Stimulated activated CD4-positive, alpha-beta T cell treated with anti-CD3 and anti-CD28 coated beads, Interleukin-15, amount 100 ng/mL, for 1 hour (primary cell): ENCODE measurements around the gene AP5M1.
A peak's percentile ranks its signal among the peaks of the same experiment; 100 is the strongest.
"Not testable (repeated sequence)": the region's sequence is repeated elsewhere in the genome, so short reads cannot be mapped to it uniquely, and the experiment has no call there.

ENCODE experiments used
- DNase-seq, 2 donors: peaks; one replicate each; pipeline ENCODE4 v3.0.0-alpha.2; 2020; ENCODE audit warnings: low read depth in 1 of 2, low spot score in 1 of 2

The AP5M1 gene, protein sequence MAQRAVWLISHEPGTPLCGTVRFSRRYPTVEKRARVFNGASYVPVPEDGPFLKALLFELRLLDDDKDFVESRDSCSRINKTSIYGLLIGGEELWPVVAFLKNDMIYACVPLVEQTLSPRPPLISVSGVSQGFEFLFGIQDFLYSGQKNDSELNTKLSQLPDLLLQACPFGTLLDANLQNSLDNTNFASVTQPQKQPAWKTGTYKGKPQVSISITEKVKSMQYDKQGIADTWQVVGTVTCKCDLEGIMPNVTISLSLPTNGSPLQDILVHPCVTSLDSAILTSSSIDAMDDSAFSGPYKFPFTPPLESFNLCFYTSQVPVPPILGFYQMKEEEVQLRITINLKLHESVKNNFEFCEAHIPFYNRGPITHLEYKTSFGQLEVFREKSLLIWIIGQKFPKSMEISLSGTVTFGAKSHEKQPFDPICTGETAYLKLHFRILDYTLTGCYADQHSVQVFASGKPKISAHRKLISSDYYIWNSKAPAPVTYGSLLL

GRCh38 chr14:57268161-57269069 lies at the start of gene AP5M1, which contains the start of gene EXOC5:
TSS of gene AP5M1 (plus strand) at chr14:57268971. CDS start at chr14:57269315, 344 bp downstream.
TSS of gene EXOC5 (minus strand) at chr14:57268905. CDS start at chr14:57268648, 257 bp downstream.
- peak; percentile 74 to 80 for DNase-seq

- DNase-seq, result no peak
Observed at GRCh38 chr14:57221931-57222330, 46.8 kb upstream of the AP5M1 start.

GRCh38 chr14:57227083-57227482 lies 41.7 kb upstream of the AP5M1 start:
- DNase-seq, result no peak

DNA sequence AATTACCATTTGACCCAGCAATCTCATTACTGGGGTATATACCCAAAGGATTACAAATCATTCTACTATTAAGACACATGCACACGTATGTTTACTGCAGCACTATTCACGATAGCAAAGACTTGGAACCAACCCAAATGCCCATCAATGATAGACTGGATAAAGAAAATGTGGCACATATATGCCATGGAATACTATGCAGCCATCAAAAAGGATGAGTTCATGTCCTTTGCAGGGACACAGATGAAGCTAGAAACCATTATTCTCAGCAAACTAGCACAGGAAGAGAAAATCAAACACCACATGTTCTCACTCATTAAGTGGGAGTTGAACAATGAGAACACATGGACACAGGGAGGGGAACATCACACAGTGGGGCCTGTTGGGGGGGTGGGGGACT lies 40.5 kb upstream of the AP5M1 start:
- not testable (repeated sequence) for DNase-seq

GRCh38 chr14:57232006-57232405 lies 36.8 kb upstream of the AP5M1 start:
- no peak for DNase-seq

DNA sequence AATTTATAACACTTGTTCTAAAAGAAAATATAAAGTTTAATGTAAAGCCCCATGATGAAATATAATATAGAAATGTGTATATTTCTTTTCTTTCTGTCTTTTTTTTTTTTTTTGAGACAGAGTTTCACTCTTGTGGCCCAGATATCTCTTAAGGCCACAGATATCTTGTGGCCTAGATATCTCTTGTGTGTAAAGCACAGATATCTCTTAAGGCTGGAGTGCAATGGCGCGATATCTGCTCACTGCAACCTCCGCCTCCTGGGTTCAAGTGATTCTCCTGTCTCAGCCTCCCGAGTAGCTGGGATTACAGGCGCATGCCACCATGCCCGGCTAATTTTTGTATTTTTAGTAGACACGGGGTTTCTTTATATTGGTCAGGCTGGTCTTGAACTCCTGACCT lies 28.7 kb upstream of the AP5M1 start:
- DNase-seq, result not testable (repeated sequence)

- DNase-seq, result no peak
Observed at GRCh38 chr14:57243320-57243719, 25.5 kb upstream of the AP5M1 start.

- DNase-seq, result no peak
Observed at GRCh38 chr14:57244106-57244505, 24.7 kb upstream of the AP5M1 start.

- no peak for DNase-seq
Observed at GRCh38 chr14:57245941-57246340, 22.8 kb upstream of the AP5M1 start.

DNA sequence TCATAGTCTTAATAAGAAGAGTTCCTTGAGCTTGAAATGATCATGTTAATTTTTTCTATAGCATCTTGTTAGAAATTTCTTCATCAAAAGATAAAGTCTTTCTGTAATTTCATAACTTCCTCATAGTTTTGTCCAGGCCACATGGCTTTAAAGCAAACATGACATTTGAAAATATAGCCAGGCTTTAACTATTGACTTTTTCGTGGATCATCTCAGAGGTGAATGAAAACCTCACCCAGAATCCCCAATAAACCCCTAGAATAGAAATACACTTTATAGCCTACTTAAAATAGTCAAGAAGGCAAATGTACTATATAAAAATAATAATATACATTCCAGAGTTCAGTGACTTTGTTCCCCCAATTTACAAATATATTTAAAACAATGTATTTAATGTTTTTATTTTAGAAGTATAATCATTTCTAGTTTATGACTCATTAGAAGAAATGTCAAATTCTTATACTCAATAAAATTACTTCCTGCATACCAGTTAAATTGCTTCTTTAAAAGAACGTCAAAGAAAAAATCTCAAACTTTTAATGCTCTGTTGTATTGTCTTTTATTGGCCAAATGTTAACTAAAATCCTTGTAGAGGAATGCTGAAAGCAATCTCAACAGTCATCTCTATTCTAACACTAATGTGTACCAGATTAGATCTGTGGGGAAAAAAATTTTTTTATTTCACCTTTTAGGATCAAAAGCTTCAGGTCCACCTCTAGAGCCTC lies 21.7 kb upstream of the AP5M1 start:
- no peak for DNase-seq

GRCh38 chr14:57254884-57255283 lies 13.9 kb upstream of the AP5M1 start:
- no peak for DNase-seq

DNA sequence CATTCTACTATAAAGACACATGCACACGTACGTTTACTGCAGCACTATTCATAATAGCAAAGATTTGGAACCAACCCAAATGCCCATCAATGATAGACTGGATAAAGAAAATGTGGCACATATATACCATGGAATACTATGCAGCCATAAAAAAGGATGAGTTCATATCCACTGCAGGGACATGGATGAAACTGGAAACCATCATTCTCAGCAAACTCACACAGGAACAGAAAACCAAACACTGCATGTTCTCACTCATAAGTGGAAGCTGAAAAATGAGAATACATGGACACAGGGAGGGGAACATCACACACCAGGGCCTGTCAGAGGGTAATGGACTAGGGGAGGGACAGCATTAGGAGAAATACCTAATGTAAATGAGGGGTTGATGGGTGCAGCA lies 10.6 kb upstream of the AP5M1 start:
- not testable (repeated sequence) for DNase-seq

- no peak for DNase-seq
Observed at GRCh38 chr14:57259672-57260071, 9.1 kb upstream of the AP5M1 start.

GRCh38 chr14:57261604-57262003 lies 7.2 kb upstream of the AP5M1 start:
- no peak for DNase-seq

GRCh38 chr14:57262117-57262516 lies 6.7 kb upstream of the AP5M1 start:
- DNase-seq, result no peak

- DNase-seq, result no peak
Observed at GRCh38 chr14:57266065-57266464, 2.7 kb upstream of the AP5M1 start.

DNA sequence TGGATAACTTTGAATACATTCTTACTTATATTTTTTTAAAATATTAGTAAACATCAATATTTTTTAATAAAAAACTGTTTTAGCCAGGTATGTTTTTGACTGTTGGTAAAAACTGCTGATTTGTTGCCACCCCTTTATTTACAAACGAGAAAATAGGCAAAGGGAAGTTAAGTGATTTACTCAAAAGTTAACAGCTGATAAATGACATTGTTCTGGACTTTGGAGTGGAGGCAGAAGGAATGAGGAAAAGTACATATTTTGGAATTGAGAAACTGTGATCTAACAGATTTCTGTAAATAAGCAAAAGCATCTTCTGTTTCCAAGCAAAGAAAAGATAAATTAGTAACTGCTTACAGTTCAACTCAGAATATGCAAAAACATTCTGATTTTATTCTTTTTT lies 4.5 kb downstream of the AP5M1 start:
- no peak for DNase-seq

DNA sequence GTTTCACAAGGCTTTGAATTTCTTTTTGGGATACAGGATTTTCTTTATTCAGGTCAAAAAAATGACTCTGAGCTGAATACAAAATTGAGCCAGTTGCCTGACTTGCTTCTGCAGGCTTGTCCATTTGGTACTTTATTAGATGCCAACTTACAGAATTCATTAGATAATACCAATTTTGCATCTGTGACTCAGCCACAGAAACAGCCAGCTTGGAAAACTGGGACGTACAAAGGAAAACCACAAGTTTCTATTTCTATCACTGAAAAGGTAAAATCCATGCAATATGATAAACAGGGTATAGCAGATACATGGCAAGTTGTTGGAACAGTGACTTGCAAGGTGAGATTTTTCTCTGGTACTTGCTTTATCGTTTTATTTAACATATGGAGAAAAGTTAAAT lies 5.8 kb downstream of the AP5M1 start:
- no peak for DNase-seq

DNA sequence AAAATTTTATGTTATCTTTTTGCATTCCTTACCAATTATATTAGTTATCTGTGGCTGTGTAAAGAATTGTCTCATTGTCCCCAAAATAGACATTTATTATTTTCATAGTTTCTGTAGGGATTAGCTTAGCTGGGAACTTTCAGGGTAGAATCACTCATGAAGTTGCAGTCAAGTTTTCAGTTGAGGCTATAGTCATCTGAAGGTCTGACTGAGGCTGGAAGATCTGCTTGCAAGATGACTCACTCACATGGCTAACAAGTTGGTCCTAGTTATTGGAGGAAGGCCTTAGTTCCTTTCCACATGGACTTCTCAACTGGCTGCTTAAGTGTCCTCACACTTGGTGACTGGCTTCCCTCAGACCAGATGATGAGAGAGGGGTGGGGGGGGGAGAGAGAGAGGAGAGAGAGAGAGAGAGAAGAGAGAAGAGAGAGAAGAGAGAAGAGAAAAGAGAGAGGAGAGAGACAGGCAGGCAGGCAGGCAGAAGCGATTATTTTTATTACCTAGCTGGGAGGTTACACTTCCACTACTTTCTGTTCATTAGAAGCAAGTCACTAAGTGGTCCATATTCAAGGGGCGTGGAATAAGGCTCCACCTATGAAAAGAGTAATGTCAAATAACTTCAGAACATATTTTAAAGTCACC lies 6.4 kb downstream of the AP5M1 start:
- DNase-seq, result no peak

DNA sequence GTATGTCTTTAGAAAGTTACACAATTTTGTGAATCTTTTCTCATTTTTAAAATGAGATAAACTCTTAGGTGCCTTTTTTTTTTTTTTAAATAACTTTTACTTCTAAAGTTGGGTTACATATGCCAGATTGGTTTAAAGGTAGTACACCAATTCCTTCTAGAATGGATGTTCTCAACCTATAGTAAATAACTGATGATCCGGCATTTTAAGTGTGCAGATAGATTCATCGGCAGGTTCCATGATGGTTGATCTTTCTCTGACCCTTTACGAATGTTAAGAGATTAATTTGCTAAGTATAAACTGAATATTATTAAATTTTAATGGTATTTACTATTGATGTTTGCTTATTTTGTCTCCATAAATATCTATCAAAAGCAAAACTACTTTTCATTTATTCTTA lies 8.3 kb downstream of the AP5M1 start:
- DNase-seq, result no peak

DNA sequence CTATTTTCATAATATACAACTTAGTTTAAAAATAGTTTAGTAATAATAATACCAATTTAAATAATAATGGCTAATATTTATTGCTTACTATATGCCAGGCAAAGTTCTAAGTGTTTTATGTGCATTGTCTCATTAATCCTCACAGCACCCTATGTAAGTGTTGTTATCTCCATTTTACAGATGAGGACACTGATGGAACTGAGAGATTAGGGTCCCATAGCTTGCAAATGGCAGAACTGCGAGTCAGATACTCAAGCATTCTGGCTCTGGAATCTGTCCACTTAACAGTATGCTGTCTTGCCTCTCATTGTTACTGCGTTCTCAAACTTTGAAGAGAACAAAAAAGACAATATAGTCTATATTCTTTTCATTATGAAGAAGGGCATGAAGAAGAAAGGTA lies 19.0 kb downstream of the AP5M1 start:
- no peak for DNase-seq
